IMR-90 (cell line): ENCODE data around the gene HOXC12. TPM values are rescaled to one million over a fixed set of nuclear protein-coding genes. Genes with fewer than 3 reads are reported as not detected.

Experiments
- ATAC-seq: fragments of 200-7000 bp; cut with Tn5 transposase; 2 replicates; pipeline ENCODE4 v1.9.1; 2020; ENCODE audit warnings: low read depth, mild to moderate bottlenecking, moderate library complexity
- BruUV-seq: library from RNA; stranded (reverse); fragments of 400-500 nt; replicated peaks from 2 replicates; lab custom pipeline; 2021; lab: Mats Ljungman, UMichigan
- CTCF ChIA-PET: fragments of 300-600 bp; formaldehyde crosslinking; extraction: SDS; loops from one replicate; lab custom pipeline; 2021; ENCODE audit warnings: antibody characterized with exemption; lab: Yijun Ruan, JAX
- POLR2A ChIA-PET: fragments of 300-600 bp; sonication (Branson Sonifier 250); formaldehyde crosslinking; loops from one replicate; lab custom pipeline; 2022; ENCODE audit warnings: antibody characterized with exemption; ENCODE audit not compliant: unreplicated experiment; lab: Charles Lee
- DNase-seq: peaks from one replicate; pipeline ENCODE4 v3.0.0; 2013
- H2AFZ ChIP-seq: replicated peaks from 2 replicates; pipeline ENCODE3; 2013; ENCODE audit warnings: low read length, mild to moderate bottlenecking; ENCODE audit not compliant: poor library complexity
- H2AK5ac ChIP-seq: 2 replicates; pipeline ENCODE4 v1.6.1; 2013; ENCODE audit warnings: low read depth, low read length, inconsistent platforms
- H2AK9ac ChIP-seq: replicated peaks from 2 replicates; pipeline ENCODE3; 2013; ENCODE audit warnings: mild to moderate bottlenecking, low read depth, low read length, moderate library complexity; ENCODE audit not compliant: poor library complexity
- H2BK120ac ChIP-seq: 2 replicates; pipeline ENCODE4 v1.6.1; 2013; ENCODE audit warnings: low read depth, low read length, inconsistent platforms
- H2BK15ac ChIP-seq: 3 replicates; pipeline ENCODE4 v1.6.1; 2013; ENCODE audit warnings: low read depth, low read length, inconsistent platforms
- H2BK20ac ChIP-seq: 2 replicates; pipeline ENCODE4 v1.6.1; 2013; ENCODE audit warnings: low read depth, mild to moderate bottlenecking, inconsistent platforms, low read length, moderate library complexity
- H2BK5ac ChIP-seq: 2 replicates; pipeline ENCODE4 v1.6.1; 2013; ENCODE audit warnings: mild to moderate bottlenecking, low read depth, low read length, inconsistent platforms; ENCODE audit not compliant: poor library complexity, severe bottlenecking
- H3K14ac ChIP-seq: replicated peaks from 2 replicates; pipeline ENCODE4 v1.6.1; 2013; ENCODE audit warnings: low read depth, low read length, inconsistent platforms
- H3K18ac ChIP-seq: 2 replicates; pipeline ENCODE4 v1.6.1; 2013; ENCODE audit warnings: low read depth, low read length, control low read depth
- H3K23ac ChIP-seq: 2 replicates; pipeline ENCODE4 v1.6.1; 2013; ENCODE audit warnings: low read depth, low read length, inconsistent platforms
- H3K27ac ChIP-seq: 2 replicates; pipeline ENCODE4 v1.5.1; 2013; ENCODE audit warnings: mild to moderate bottlenecking, control low read depth, low read length; ENCODE audit not compliant: insufficient read depth
- H3K27me3 ChIP-seq: 2 replicates; pipeline ENCODE4 v1.6.1; 2013; ENCODE audit warnings: low read length; ENCODE audit not compliant: control insufficient read depth, insufficient read depth
- H3K36me3 ChIP-seq: 2 replicates; pipeline ENCODE4 v1.6.1; 2013; ENCODE audit warnings: low read length, mixed read lengths; ENCODE audit not compliant: control insufficient read depth, insufficient read depth
- H3K4ac ChIP-seq: 2 replicates; pipeline ENCODE4 v1.6.1; 2013; ENCODE audit warnings: low read depth, low read length, inconsistent platforms
- H3K4me1 ChIP-seq: 2 replicates; pipeline ENCODE4 v1.6.1; 2013; ENCODE audit warnings: low read length, mixed read lengths; ENCODE audit not compliant: control insufficient read depth, insufficient read depth
- H3K4me2 ChIP-seq: 2 replicates; pipeline ENCODE4 v1.6.1; 2013; ENCODE audit warnings: low read depth, mild to moderate bottlenecking, control low read depth, low read length, moderate library complexity
- H3K4me3 ChIP-seq: 2 replicates; pipeline ENCODE4 v1.5.1; 2013; ENCODE audit warnings: low read depth, mild to moderate bottlenecking, control low read depth, low read length, moderate library complexity; ENCODE audit not compliant: insufficient read depth
- H3K56ac ChIP-seq: 2 replicates; pipeline ENCODE4 v1.6.1; 2013; ENCODE audit warnings: low read length, inconsistent platforms; ENCODE audit not compliant: insufficient read depth; ENCODE audit errors: extremely low read depth
- H3K79me1 ChIP-seq, 2 experiments: 2 replicates each; pipeline ENCODE4 v1.6.1; 2013; ENCODE audit warnings: low read length in 2 of 2, inconsistent platforms in 1 of 2, low read depth in 1 of 2
- H3K9ac ChIP-seq: 2 replicates; pipeline ENCODE4 v1.6.1; 2013; ENCODE audit warnings: low read depth, low read length, control low read depth
- H3K9me1 ChIP-seq: 2 replicates; pipeline ENCODE4 v1.6.1; 2013; ENCODE audit warnings: low read length, inconsistent platforms; ENCODE audit not compliant: insufficient read depth
- H3K9me3 ChIP-seq: 2 replicates; pipeline ENCODE4 v1.6.1; 2013; ENCODE audit warnings: low read length; ENCODE audit not compliant: control insufficient read depth, insufficient read depth
- H4K20me1 ChIP-seq: 2 replicates; pipeline ENCODE4 v1.6.1; 2013; ENCODE audit warnings: low read length, inconsistent platforms; ENCODE audit not compliant: insufficient read depth
- H4K5ac ChIP-seq: 2 replicates; pipeline ENCODE4 v1.6.1; 2013; ENCODE audit warnings: mild to moderate bottlenecking, low read depth, low read length, control low read depth
- H4K8ac ChIP-seq, 2 experiments: 2 replicates each; pipeline ENCODE4 v1.6.1; 2013; ENCODE audit warnings: low read depth in 2 of 2, low read length in 2 of 2, control low read depth in 1 of 2, inconsistent platforms in 1 of 2
- H4K91ac ChIP-seq: 2 replicates; pipeline ENCODE4 v1.6.1; 2013; ENCODE audit warnings: low read depth, low read length, inconsistent platforms; ENCODE audit not compliant: insufficient read depth
- BHLHE40 ChIP-seq: fragments of 150-350 bp; IDR thresholded peaks from 2 replicates; pipeline ENCODE4 v1.6.1; 2016; ENCODE audit warnings: mild to moderate bottlenecking, low read depth, low read length
- CEBPB ChIP-seq: IDR thresholded peaks from 2 replicates; pipeline ENCODE4 v1.6.1; 2012; ENCODE audit warnings: low read depth, low read length, improper control_type of control experiment
- ELK1 ChIP-seq: fragments of 150-350 bp; IDR thresholded peaks from 2 replicates; pipeline ENCODE4 v1.6.1; 2016; ENCODE audit warnings: low read depth, mild to moderate bottlenecking, low read length, moderate library complexity, borderline replicate concordance
- MAZ ChIP-seq: IDR thresholded peaks from 2 replicates; pipeline ENCODE4 v1.6.1; 2012; ENCODE audit warnings: low read depth, mild to moderate bottlenecking, low read length, improper control_type of control experiment, moderate library complexity, borderline replicate concordance
- MXI1 ChIP-seq: IDR thresholded peaks from 2 replicates; pipeline ENCODE4 v1.6.1; 2012; ENCODE audit warnings: low read depth, mild to moderate bottlenecking, low read length, moderate library complexity, borderline replicate concordance
- NFE2L2 ChIP-seq: fragments of 150-350 bp; IDR thresholded peaks from 2 replicates; pipeline ENCODE4 v1.6.1; 2016; ENCODE audit warnings: low read depth, mild to moderate bottlenecking, low read length
- RAD21 ChIP-seq: IDR thresholded peaks from 2 replicates; pipeline ENCODE4 v1.6.1; 2012; ENCODE audit warnings: low read length, improper control_type of control experiment
- RCOR1 ChIP-seq: IDR thresholded peaks from 2 replicates; pipeline ENCODE4 v1.6.1; 2012; ENCODE audit warnings: mild to moderate bottlenecking, low read length, improper control_type of control experiment; ENCODE audit not compliant: insufficient replicate concordance
- RFX5 ChIP-seq: IDR thresholded peaks from 2 replicates; pipeline ENCODE4 v1.8.0; 2012; ENCODE audit warnings: low read depth, mild to moderate bottlenecking, low read length, moderate library complexity
- WGBS, 2 experiments: methylation state at CpG; one replicate each; pipeline versions ENCODE4 v1.1.5 to v1.1.7; 2013; ENCODE audit warnings: missing lambda C conversion rate in 2 of 2; ENCODE audit not compliant: insufficient read length in 1 of 2; ENCODE audit errors: extremely low coverage in 2 of 2; 5-methylcytosine and 5-hydroxymethylcytosine counted together
- dilution Hi-C: fragments of 300-500 bp; cut with HindIII; formaldehyde crosslinking; loops from one replicate; pipeline ENCODE4 v1.14.3; 2018; ENCODE audit warnings: low sequenced_read_pairs; ENCODE audit not compliant: unreplicated experiment
- in situ Hi-C: fragments of 300-500 bp; cut with MboI; formaldehyde crosslinking; loops from 3 replicates; pipeline ENCODE4 v1.14.3; 2019; ENCODE audit warnings: low sequenced_read_pairs, inconsistent platforms, mixed read lengths
- intact Hi-C: fragments of 100-400 bp; cut with micrococcal nuclease; formaldehyde crosslinking; loops from 2 replicates; pipeline ENCODE4 v1.10.0; 2022
- polyA plus RNA-seq, 3 experiments: library from polyadenylated mRNA; depleted of rRNA; stranded (reverse); fragments of >200 nt; gene quantifications; 2 replicates each; pipeline ENCODE4 v1.2.3, GENCODE V29; 2012; ENCODE audit warnings: low replicate concordance in 1 of 3
- total RNA-seq: library from RNA; depleted of rRNA; stranded (reverse); fragments of >200 nt; gene quantifications from 2 replicates; pipeline ENCODE4 v1.2.3, GENCODE V29; 2012

Gene HOXC12
- total and polyA plus RNA-seq, 2 of the 4 experiments (the other 2 are of a cell fraction), result not detected

GRCh38 chr12:53948650-53949593 lies 5.8 kb upstream of the HOXC12 start:
- Histone ChIP-seq H3K9ac (no peak overlapping the region), H3K4me1 (no peaks in the 10 kb centered on the region), H3K4me2 (no peak overlapping the region), H2BK15ac (no peak overlapping the region), H2BK120ac (no peak overlapping the region), H4K20me1 (no peaks in the 10 kb centered on the region), H3K27ac (no peak overlapping the region), H2BK20ac (no peak overlapping the region), H2AK9ac (no peak overlapping the region), H3K9me3 (peaks cover 6% of the 10 kb centered on the region; the same call in 1 of the 2 replicates), H3K14ac (no peak overlapping the region), H4K5ac (no peak overlapping the region), H3K4ac (no peak overlapping the region), H2BK5ac (no peak overlapping the region), H4K91ac (no peak overlapping the region), H3K36me3 (no peaks in the 10 kb centered on the region), H3K27me3 (peaks cover 95% of the 10 kb centered on the region), H2AK5ac (no peak overlapping the region), H4K8ac (no peak overlapping the region), H2AFZ (no peak overlapping the region), H3K9me1 (no peaks in the 10 kb centered on the region), H3K18ac (no peak overlapping the region), H3K23ac (no peak overlapping the region), H3K56ac (no peak overlapping the region), H3K79me1 (no peaks in the 10 kb centered on the region), H3K4me3 (no peak overlapping the region)
- in situ Hi-C loops, result no loop called here
- 17% methylated on average over 2 of the region's 9 CpGs; no CpG with 5 or more reads in 1 of the 2 experiments for WGBS, 2 experiments
- ChIA-PET CTCF (no interaction called here), POLR2A (no interaction called here)
- TF ChIP-seq MXI1, result no peak
- TF ChIP-seq RAD21, result no peak
- no peak for TF ChIP-seq ELK1
- TF ChIP-seq RCOR1, result no peak
- TF ChIP-seq BHLHE40, result no peak
- no peak for TF ChIP-seq CEBPB
- no peak for TF ChIP-seq MAZ
- TF ChIP-seq RFX5, result no peak
- TF ChIP-seq NFE2L2, result no peak
- ATAC-seq (no peak), DNase-seq (no peak)
- BruUV-seq, result no TSS peak
- dilution Hi-C loops, result no loop called here
- intact Hi-C loops, result no loop called here
